SU-DHL-6 (cell line): ENCODE data around the gene FLNA.

Source experiments
- H2AFZ ChIP-seq: fragments of 200-600 bp; sonication (generic); 2 replicates; pipeline ENCODE4 v1.6.1; 2014; ENCODE audit warnings: low read depth, mild to moderate bottlenecking, moderate library complexity, mixed read lengths, antibody characterized with exemption, low read length; ENCODE audit not compliant: severe bottlenecking
- H3F3A ChIP-seq: fragments of 200-600 bp; shearing (Covaris generic); 2 replicates; pipeline ENCODE4 v1.6.0; 2016; ENCODE audit warnings: antibody characterized with exemption, mild to moderate bottlenecking; ENCODE audit not compliant: insufficient read depth
- H3K27ac ChIP-seq: fragments of 200-600 bp; sonication (generic); 2 replicates; pipeline ENCODE4 v1.5.1; 2016; ENCODE audit warnings: low read depth, mild to moderate bottlenecking, low read length, moderate library complexity, mixed read lengths
- H3K27me3 ChIP-seq: fragments of 200-600 bp; sonication (generic), shearing (Covaris generic); 2 replicates; pipeline ENCODE4 v1.6.0; 2014; ENCODE audit warnings: mild to moderate bottlenecking, low read length
- H3K36me3 ChIP-seq: fragments of 200-600 bp; sonication (generic); 2 replicates; pipeline ENCODE4 v1.6.1; 2014; ENCODE audit warnings: mild to moderate bottlenecking, low read length, mixed read lengths
- H3K4me2 ChIP-seq: fragments of 300-600, 200-600 bp; shearing (Covaris generic), sonication (generic); 2 replicates; pipeline ENCODE4 v1.6.0; 2014; ENCODE audit warnings: low read length, low read depth, mild to moderate bottlenecking; ENCODE audit not compliant: poor library complexity, severe bottlenecking
- H3K4me3 ChIP-seq: fragments of 200-600 bp; sonication (generic); 2 replicates; pipeline ENCODE4 v1.5.1; 2014; ENCODE audit warnings: antibody characterized with exemption, low read length, mild to moderate bottlenecking, mixed read lengths; ENCODE audit not compliant: insufficient read depth, poor library complexity, severe bottlenecking
- H3K79me2 ChIP-seq: fragments of 200-600 bp; sonication (generic); 2 replicates; pipeline ENCODE4 v1.6.1; 2014; ENCODE audit warnings: mild to moderate bottlenecking, low read length, moderate library complexity; ENCODE audit not compliant: insufficient read depth
- H3K9ac ChIP-seq: fragments of 200-600 bp; sonication (generic); 2 replicates; pipeline ENCODE4 v1.7.0; 2014; ENCODE audit warnings: mild to moderate bottlenecking, low read length
- H3K9me2 ChIP-seq: fragments of 200-600 bp; sonication (generic); replicated peaks from 2 replicates; pipeline ENCODE4 v1.6.1; 2014; ENCODE audit warnings: low read length; ENCODE audit not compliant: insufficient read depth
- H3K9me3 ChIP-seq: fragments of 200-600 bp; sonication (generic); 2 replicates; pipeline ENCODE4 v1.6.1; 2014; ENCODE audit warnings: low read length, mixed read lengths; ENCODE audit not compliant: insufficient read depth
- H4K20me1 ChIP-seq: fragments of 200-600 bp; sonication (generic); 2 replicates; pipeline ENCODE4 v1.6.1; 2014; ENCODE audit warnings: low read depth, mild to moderate bottlenecking, antibody characterized with exemption, low read length, moderate library complexity, mixed read lengths
- EZH2phosphoT487 ChIP-seq: fragments of 200-600 bp; sonication (generic), shearing (Covaris generic); conservative IDR thresholded peaks from 2 replicates; pipeline ENCODE4 v1.6.1; 2018; ENCODE audit warnings: mild to moderate bottlenecking, antibody characterized with exemption, low read length, moderate library complexity, mixed read lengths
- TF ChIP-seq, protein P1 (sequence below): fragments of 200-600 bp; sonication (generic); IDR thresholded peaks from one replicate; pipeline ENCODE4 v1.5.1; 2017; ENCODE audit warnings: antibody characterized with exemption, mild to moderate bottlenecking, low read length, moderate library complexity; ENCODE audit not compliant: insufficient read depth, poor library complexity, severe bottlenecking

The FLNA gene

DNA sequence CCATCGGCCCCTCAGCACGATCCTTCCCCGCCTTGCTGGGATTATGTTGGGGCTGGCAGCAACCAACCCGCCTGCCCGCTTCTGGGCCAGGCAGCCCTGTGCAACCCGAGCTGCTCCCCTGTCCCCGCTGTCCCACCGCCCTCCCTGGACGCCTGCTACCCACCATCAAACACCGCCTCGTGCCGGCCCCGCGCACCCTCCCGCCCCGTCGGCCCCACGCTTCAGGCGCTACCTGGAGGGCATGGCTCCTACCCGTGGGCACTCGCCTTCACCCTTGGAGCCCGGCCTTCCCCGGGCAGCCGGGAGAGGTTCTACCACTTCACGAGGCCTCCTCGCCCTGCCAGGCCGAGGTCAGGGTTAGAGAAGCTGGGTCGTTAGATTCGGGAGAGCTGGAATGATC is 41.9 kb downstream of the FLNA start:
- H3K36me3 ChIP-seq = no peaks in the 10 kb centered on the region
- no peak overlapping the region for H2AFZ ChIP-seq
- no peak overlapping the region for H3K4me2 ChIP-seq
- H3K9ac ChIP-seq = no peak overlapping the region
- TF ChIP-seq, protein P1, sequence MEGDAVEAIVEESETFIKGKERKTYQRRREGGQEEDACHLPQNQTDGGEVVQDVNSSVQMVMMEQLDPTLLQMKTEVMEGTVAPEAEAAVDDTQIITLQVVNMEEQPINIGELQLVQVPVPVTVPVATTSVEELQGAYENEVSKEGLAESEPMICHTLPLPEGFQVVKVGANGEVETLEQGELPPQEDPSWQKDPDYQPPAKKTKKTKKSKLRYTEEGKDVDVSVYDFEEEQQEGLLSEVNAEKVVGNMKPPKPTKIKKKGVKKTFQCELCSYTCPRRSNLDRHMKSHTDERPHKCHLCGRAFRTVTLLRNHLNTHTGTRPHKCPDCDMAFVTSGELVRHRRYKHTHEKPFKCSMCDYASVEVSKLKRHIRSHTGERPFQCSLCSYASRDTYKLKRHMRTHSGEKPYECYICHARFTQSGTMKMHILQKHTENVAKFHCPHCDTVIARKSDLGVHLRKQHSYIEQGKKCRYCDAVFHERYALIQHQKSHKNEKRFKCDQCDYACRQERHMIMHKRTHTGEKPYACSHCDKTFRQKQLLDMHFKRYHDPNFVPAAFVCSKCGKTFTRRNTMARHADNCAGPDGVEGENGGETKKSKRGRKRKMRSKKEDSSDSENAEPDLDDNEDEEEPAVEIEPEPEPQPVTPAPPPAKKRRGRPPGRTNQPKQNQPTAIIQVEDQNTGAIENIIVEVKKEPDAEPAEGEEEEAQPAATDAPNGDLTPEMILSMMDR = no peak
- TF ChIP-seq EZH2phosphoT487 = no peak
- no peak overlapping the region for H3K4me3 ChIP-seq
- no peaks in the 10 kb centered on the region for H3F3A ChIP-seq
- no peaks in the 10 kb centered on the region for H3K79me2 ChIP-seq
- no peaks in the 10 kb centered on the region for H3K9me3 ChIP-seq
- no peaks in the 10 kb centered on the region for H3K27me3 ChIP-seq
- no peaks in the 10 kb centered on the region for H3K9me2 ChIP-seq
- H4K20me1 ChIP-seq = no peaks in the 10 kb centered on the region
- H3K27ac ChIP-seq = no peak overlapping the region

DNA sequence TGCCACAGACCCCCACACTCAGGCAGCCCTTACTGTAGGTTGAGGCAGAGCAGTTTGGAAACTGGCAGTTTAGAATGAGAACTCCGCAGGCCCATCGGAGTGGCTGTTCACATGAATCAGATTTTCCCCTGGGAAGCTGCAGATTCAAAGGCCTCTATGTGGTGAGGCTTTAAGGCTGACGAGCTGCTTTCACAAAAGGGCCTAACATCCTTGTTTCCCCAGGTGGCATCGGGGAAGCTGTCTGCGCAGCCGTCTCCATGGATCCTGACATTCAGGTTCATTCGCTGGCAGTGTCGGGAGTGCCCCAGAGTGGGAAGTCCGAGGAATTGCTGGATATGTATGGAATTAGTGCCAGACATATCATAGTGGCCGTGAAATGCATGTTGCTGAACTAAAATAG is 45.1 kb downstream of the FLNA start:
- H3K9ac ChIP-seq = no peak overlapping the region
- no peaks in the 10 kb centered on the region for H3K79me2 ChIP-seq
- no peaks in the 10 kb centered on the region for H3K36me3 ChIP-seq
- no peak overlapping the region for H3K4me3 ChIP-seq
- H3K9me3 ChIP-seq = no peaks in the 10 kb centered on the region
- no peak overlapping the region for H3K27ac ChIP-seq
- no peak overlapping the region for H3K4me2 ChIP-seq
- H3F3A ChIP-seq = no peaks in the 10 kb centered on the region
- no peaks in the 10 kb centered on the region for H4K20me1 ChIP-seq
- no peak for TF ChIP-seq EZH2phosphoT487
- TF ChIP-seq, protein P1 = no peak
- H3K27me3 ChIP-seq = no peaks in the 10 kb centered on the region
- no peak overlapping the region for H2AFZ ChIP-seq
- H3K9me2 ChIP-seq = no peaks in the 10 kb centered on the region

- H3K4me3 ChIP-seq = no peak overlapping the region
- no peak overlapping the region for H3K4me2 ChIP-seq
- H3K9ac ChIP-seq = no peak overlapping the region
- no peaks in the 10 kb centered on the region for H3K27me3 ChIP-seq
- no peaks in the 10 kb centered on the region for H3K9me2 ChIP-seq
- no peak overlapping the region for H3K27ac ChIP-seq
- no peak overlapping the region for H2AFZ ChIP-seq
- no peaks in the 10 kb centered on the region for H3K79me2 ChIP-seq
- H3K9me3 ChIP-seq = no peaks in the 10 kb centered on the region
- H4K20me1 ChIP-seq = no peaks in the 10 kb centered on the region
- TF ChIP-seq EZH2phosphoT487 = no peak
- TF ChIP-seq, protein P1 = no peak
- H3K36me3 ChIP-seq = no peaks in the 10 kb centered on the region
- no peaks in the 10 kb centered on the region for H3F3A ChIP-seq
These were observed 45.8 kb downstream of the FLNA start for GRCh38 chrX:154328646-154329045.
